Caco-2 (cell line): ENCODE measurements around the gene CHRM1. TPM values are rescaled to one million over a fixed set of nuclear protein-coding genes. Genes with fewer than 3 reads are reported as not detected.

Experiments used
- BruUV-seq: library from RNA; stranded (reverse); fragments of 400-500 nt; replicated peaks from 2 replicates; lab custom pipeline; 2021; lab: Mats Ljungman, UMichigan
- CTCF ChIA-PET: fragments of 300-600 bp; sonication (Branson Sonifier 250); formaldehyde crosslinking; loops from one replicate; lab custom pipeline; 2022; ENCODE audit warnings: antibody characterized with exemption; lab: Charles Lee
- POLR2A ChIA-PET: fragments of 300-600 bp; sonication (Branson Sonifier 250); formaldehyde crosslinking; loops from one replicate; lab custom pipeline; 2022; ENCODE audit warnings: antibody characterized with exemption; lab: Charles Lee
- DNase-seq, 2 experiments: peaks; one replicate each; pipeline versions ENCODE4 v3.0.0 to v3.0.0-alpha.2; 2020 to 2022
- H3K27me3 ChIP-seq: replicated peaks from 2 replicates; pipeline ENCODE4 v1.6.0; 2011; ENCODE audit warnings: low read length; ENCODE audit not compliant: control insufficient read depth, insufficient read depth
- H3K36me3 ChIP-seq: 2 replicates; pipeline ENCODE4 v1.5.1; 2011; ENCODE audit warnings: low read length; ENCODE audit not compliant: control insufficient read depth, insufficient read depth
- H3K4me1 ChIP-seq: fragments of 250-450 bp; sonication (Bioruptor Pico); 2 replicates; pipeline ENCODE4 v1.5.1; 2020; ENCODE audit warnings: mild to moderate bottlenecking
- H3K4me3 ChIP-seq: 2 replicates; pipeline ENCODE4 v1.5.1; 2011; ENCODE audit warnings: low read depth, mild to moderate bottlenecking, control low read depth, low read length
- H3K9me3 ChIP-seq: fragments of 250-450 bp; sonication (Bioruptor Pico); 2 replicates; pipeline ENCODE4 v1.5.1; 2020; ENCODE audit warnings: mild to moderate bottlenecking, moderate library complexity
- H3K27ac Mint-ChIP-seq: one replicate; pipeline ENCODE4 v1.8.0; 2022; ENCODE audit warnings: mixed read lengths; ENCODE audit not compliant: unreplicated experiment
- H3K27me3 Mint-ChIP-seq: one replicate; pipeline ENCODE4 v1.8.0; 2022; ENCODE audit warnings: mixed read lengths; ENCODE audit not compliant: insufficient read depth, unreplicated experiment
- H3K36me3 Mint-ChIP-seq: one replicate; pipeline ENCODE4 v1.8.0; 2022; ENCODE audit warnings: mild to moderate bottlenecking, mixed read lengths; ENCODE audit not compliant: insufficient read depth, unreplicated experiment
- H3K4me1 Mint-ChIP-seq: one replicate; pipeline ENCODE4 v1.8.0; 2022; ENCODE audit warnings: low read depth, mixed read lengths; ENCODE audit not compliant: unreplicated experiment
- H3K4me3 Mint-ChIP-seq: one replicate; pipeline ENCODE4 v1.8.0; 2022; ENCODE audit warnings: mild to moderate bottlenecking, moderate library complexity, mixed read lengths; ENCODE audit not compliant: unreplicated experiment
- H3K9me3 Mint-ChIP-seq: one replicate; pipeline ENCODE4 v1.8.0; 2022; ENCODE audit warnings: mixed read lengths; ENCODE audit not compliant: unreplicated experiment
- CTCF ChIP-seq, 2 experiments: fragments of 200-600 bp in 1 of 2; IDR thresholded peaks; 1 replicate in 1 of 2; 2 replicates in 1 of 2; pipeline versions ENCODE4 v1.5.1 to v1.8.0; 2011 to 2022; ENCODE audit warnings: antibody characterized with exemption in 1 of 2, control low read depth in 1 of 2, inconsistent platforms in 1 of 2, low read depth in 1 of 2, low read length in 1 of 2, mild to moderate bottlenecking in 1 of 2, moderate library complexity in 1 of 2; ENCODE audit not compliant: insufficient read depth in 1 of 2, severe bottlenecking in 1 of 2, unreplicated experiment in 1 of 2
- intact Hi-C: fragments of 100-400 bp; cut with micrococcal nuclease; formaldehyde crosslinking; loops from one replicate; pipeline ENCODE4 v1.10.0; 2022; ENCODE audit not compliant: unreplicated experiment
- total RNA-seq: library from RNA; stranded (reverse); gene quantifications from 2 replicates; pipeline ENCODE4 v1.2.3, GENCODE V29; 2022

CHRM1 gene
- total RNA-seq, 1 experiment from 2014 or later, result not detected

DNA sequence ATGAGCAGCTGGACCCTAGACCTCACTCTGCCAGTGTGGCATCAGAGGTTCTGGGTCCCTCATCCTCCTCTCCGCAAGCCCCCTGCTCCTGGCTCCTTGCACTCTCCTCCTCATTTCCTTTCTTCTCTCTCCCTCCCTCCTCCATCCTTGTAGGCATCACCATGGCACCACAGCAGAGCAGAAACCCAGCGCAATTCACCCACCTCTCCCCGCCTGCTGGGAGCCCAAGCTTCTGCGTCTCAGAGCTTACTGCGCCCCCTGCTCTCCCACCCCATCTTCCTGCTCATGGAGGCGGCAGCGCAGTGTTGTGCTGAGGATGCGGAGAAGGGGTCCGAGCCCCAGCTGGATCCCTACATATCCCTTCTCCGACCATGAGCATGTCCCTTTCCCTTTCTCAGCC is 1.7 kb downstream of the CHRM1 start:
- H3K9me3 Mint-ChIP-seq, result no peaks in the 10 kb centered on the region
- Histone ChIP-seq H3K4me1 (peaks cover 17% of the 10 kb centered on the region), H3K36me3 (no peaks in the 10 kb centered on the region; the same call in 1 of the 2 replicates), H3K4me3 (no peak overlapping the region), H3K27me3 (no peaks in the 10 kb centered on the region), H3K9me3 (no peaks in the 10 kb centered on the region)
- peak overlapping the region; percentile 13 for H3K27ac Mint-ChIP-seq
- DNase-seq, result no peak
- BruUV-seq, result no TSS peak
- no peaks in the 10 kb centered on the region for H3K36me3 Mint-ChIP-seq
- intact Hi-C loops, result no loop called here
- no peak overlapping the region for H3K4me3 Mint-ChIP-seq
- H3K27me3 Mint-ChIP-seq, result no peaks in the 10 kb centered on the region
- no peak for TF ChIP-seq CTCF (IDR thresholded peaks at IDR 0.05; ENCODE audit: insufficient read depth in 1 of 2, low read depth in 1 of 2, low read length in 1 of 2, severe bottlenecking in 1 of 2, unreplicated experiment in 1 of 2)
- POLR2A ChIA-PET, result no interaction called here
- H3K4me1 Mint-ChIP-seq, result peaks cover 11% of the 10 kb centered on the region
- CTCF ChIA-PET, result interaction anchor here (0.5 to 2.5 kb wide), 4 partner anchors 11 to 190 kb away, joined by 3 to 11 read pairs (median 4); no protein-coding TSS in a partner anchor

DNA sequence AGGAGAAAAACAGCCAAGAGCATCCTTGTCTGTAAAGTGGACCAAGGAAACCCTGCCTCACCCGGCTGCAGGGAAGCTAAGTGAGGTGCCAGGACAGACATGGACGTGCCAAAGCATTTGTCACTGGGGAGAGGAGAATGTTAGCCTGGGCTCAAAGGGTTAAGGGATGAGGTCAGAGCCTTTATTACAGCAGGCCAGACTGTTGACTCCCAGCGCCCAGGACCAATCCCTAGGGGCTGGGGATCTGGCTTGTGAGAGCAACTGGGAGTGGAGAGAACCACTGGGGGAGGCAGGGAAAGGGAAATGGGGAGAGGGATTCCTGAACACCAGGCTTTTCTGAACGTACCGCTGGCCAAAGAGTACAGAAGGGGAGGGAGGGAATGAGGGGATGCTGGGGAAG is 2.6 kb downstream of the CHRM1 start:
- ChIA-PET POLR2A (no interaction called here), CTCF (interaction anchor here (1.1 to 2.5 kb wide), 2 partner anchors 57 to 105 kb away, joined by 4 to 11 read pairs; no protein-coding TSS in a partner anchor)
- no peak overlapping the region for H3K4me3 ChIP-seq
- H3K36me3 ChIP-seq, result no peaks in the 10 kb centered on the region; the same call in 1 of the 2 replicates
- no peaks in the 10 kb centered on the region for H3K27me3 Mint-ChIP-seq
- no peak overlapping the region for H3K27ac Mint-ChIP-seq
- peaks cover 17% of the 10 kb centered on the region for H3K4me1 ChIP-seq
- H3K4me3 Mint-ChIP-seq, result no peak overlapping the region
- intact Hi-C loops, result no loop called here
- no peaks in the 10 kb centered on the region for H3K9me3 Mint-ChIP-seq
- peaks cover 11% of the 10 kb centered on the region for H3K4me1 Mint-ChIP-seq
- no peak for TF ChIP-seq CTCF (IDR thresholded peaks at IDR 0.05; ENCODE audit: insufficient read depth in 1 of 2, low read depth in 1 of 2, low read length in 1 of 2, severe bottlenecking in 1 of 2, unreplicated experiment in 1 of 2)
- BruUV-seq, result no TSS peak
- H3K36me3 Mint-ChIP-seq, result no peaks in the 10 kb centered on the region
- DNase-seq, result no peak
- H3K27me3 ChIP-seq, result no peaks in the 10 kb centered on the region
- no peaks in the 10 kb centered on the region for H3K9me3 ChIP-seq

GRCh38 chr11:62917906-62918502 is 3.2 kb downstream of the CHRM1 start:
- H3K4me3 Mint-ChIP-seq, result no peak overlapping the region
- intact Hi-C loops, result no loop called here
- no peak for DNase-seq
- no peak overlapping the region for H3K4me3 ChIP-seq
- ChIA-PET CTCF (interaction anchor here (1.1 kb wide), 1 partner anchor 57 kb away, joined by 4 read pairs; no protein-coding TSS in a partner anchor), POLR2A (no interaction called here)
- H3K4me1 Mint-ChIP-seq, result peaks cover 11% of the 10 kb centered on the region
- H3K9me3 ChIP-seq, result no peaks in the 10 kb centered on the region
- no peaks in the 10 kb centered on the region for H3K27me3 ChIP-seq
- TF ChIP-seq CTCF (IDR thresholded peaks at IDR 0.05; ENCODE audit: insufficient read depth in 1 of 2, low read depth in 1 of 2, low read length in 1 of 2, severe bottlenecking in 1 of 2, unreplicated experiment in 1 of 2), result no peak
- no peaks in the 10 kb centered on the region for H3K9me3 Mint-ChIP-seq
- no TSS peak for BruUV-seq
- H3K4me1 ChIP-seq, result peaks cover 17% of the 10 kb centered on the region
- H3K27ac Mint-ChIP-seq, result no peak overlapping the region
- H3K36me3 ChIP-seq, result no peaks in the 10 kb centered on the region; the same call in 1 of the 2 replicates
- H3K27me3 Mint-ChIP-seq, result no peaks in the 10 kb centered on the region
- no peaks in the 10 kb centered on the region for H3K36me3 Mint-ChIP-seq
